Thyroid gland (tissue), 4 donors: ENCODE measurements around the gene GALNTL6.

Experiments used
- CTCF ChIP-seq, 6 experiments: fragments of 200-600 bp in 3 of 6; fragments of 450-650 bp in 3 of 6; sonication (generic) in 3 of 6; IDR thresholded peaks; one replicate each; pipeline ENCODE4 v1.5.1; 2016 to 2019; ENCODE audit warnings: antibody characterized with exemption in 6 of 6, mild to moderate bottlenecking in 2 of 6, inconsistent platforms in 1 of 6, moderate library complexity in 1 of 6
- POLR2A ChIP-seq, 2 donors: fragments of 450-650 bp; IDR thresholded peaks; one replicate each; pipeline ENCODE4 v1.6.1; 2017; ENCODE audit warnings: antibody characterized with exemption in 2 of 2, mild to moderate bottlenecking in 2 of 2, moderate library complexity in 1 of 2

DNA sequence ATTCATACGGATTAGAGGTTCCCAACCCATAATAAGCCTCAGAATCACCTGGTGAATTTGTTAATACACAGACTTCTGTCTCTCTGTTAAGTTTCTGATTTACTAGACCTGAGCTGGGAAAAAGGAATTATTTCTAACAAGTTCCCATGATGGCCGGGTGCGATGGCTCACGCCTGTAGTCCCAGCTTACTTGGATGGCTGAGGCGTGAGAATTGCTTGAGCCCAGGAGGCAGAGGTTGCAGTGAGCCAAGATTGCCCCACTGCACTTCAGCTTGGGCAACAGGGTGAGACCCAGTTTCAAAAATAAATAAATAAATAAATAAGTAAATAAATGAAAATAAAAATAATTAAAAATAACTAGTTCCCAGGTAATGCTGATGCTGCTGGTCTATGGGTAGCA lies 412.3 kb downstream of the GALNTL6 start:
- TF ChIP-seq CTCF (IDR thresholded peaks at IDR 0.05): no peak
- TF ChIP-seq POLR2A (IDR thresholded peaks at IDR 0.05): no peak
